IMR-90 (cell line): Measurements from ENCODE around the gene TMEM209.

Experiments
- BHLHE40 ChIP-seq: fragments of 150-350 bp; IDR thresholded peaks from 2 replicates; pipeline ENCODE4 v1.6.1; 2016; ENCODE audit warnings: mild to moderate bottlenecking, low read depth, low read length
- CTCF ChIP-seq: conservative IDR thresholded peaks from 2 replicates; pipeline ENCODE4 v1.5.1; 2012; ENCODE audit warnings: mild to moderate bottlenecking, low read depth, low read length, improper control_type of control experiment
- FOS ChIP-seq: fragments of 150-350 bp; IDR thresholded peaks from 2 replicates; pipeline ENCODE4 v1.6.1; 2016; ENCODE audit warnings: low read depth, low read length
- MXI1 ChIP-seq: IDR thresholded peaks from 2 replicates; pipeline ENCODE4 v1.6.1; 2012; ENCODE audit warnings: low read depth, mild to moderate bottlenecking, low read length, moderate library complexity, borderline replicate concordance
- POLR2A ChIP-seq: IDR thresholded peaks from 2 replicates; pipeline ENCODE4 v1.6.1; 2012; ENCODE audit warnings: mild to moderate bottlenecking, low read depth, low read length
- RAD21 ChIP-seq: IDR thresholded peaks from 2 replicates; pipeline ENCODE4 v1.6.1; 2012; ENCODE audit warnings: low read length, improper control_type of control experiment
- RCOR1 ChIP-seq: IDR thresholded peaks from 2 replicates; pipeline ENCODE4 v1.6.1; 2012; ENCODE audit warnings: mild to moderate bottlenecking, low read length, improper control_type of control experiment; ENCODE audit not compliant: insufficient replicate concordance
- RFX5 ChIP-seq: IDR thresholded peaks from 2 replicates; pipeline ENCODE4 v1.8.0; 2012; ENCODE audit warnings: low read depth, mild to moderate bottlenecking, low read length, moderate library complexity
- SMC3 ChIP-seq: fragments of 150-350 bp; IDR thresholded peaks from 2 replicates; pipeline ENCODE4 v1.6.1; 2016; ENCODE audit warnings: low read depth, mild to moderate bottlenecking, antibody characterized with exemption, low read length, moderate library complexity
- USF2 ChIP-seq: fragments of 150-350 bp; IDR thresholded peaks from 2 replicates; pipeline ENCODE4 v1.6.1; 2017; ENCODE audit warnings: mild to moderate bottlenecking, antibody characterized with exemption, low read length, low read depth

- TF ChIP-seq CTCF (no peak), RAD21 (no peak), RFX5 (no peak), SMC3 (no peak), POLR2A (no peak), USF2 (no peak), MXI1 (no peak), RCOR1 (no peak), BHLHE40 (no peak), FOS (no peak)
Measured at GRCh38 chr7:130187360-130187759, 17.8 kb downstream of the TMEM209 start.
